Endothelial cell of umbilical vein (primary cell): ENCODE measurements around the gene CPNE2. TPM values are rescaled to one million over a fixed set of nuclear protein-coding genes. Genes with fewer than 3 reads are reported as not detected.
"Not testable (repeated sequence)": the region's sequence is repeated elsewhere in the genome, so short reads cannot be mapped to it uniquely, and the experiment has no call there.

Experiments
- BruUV-seq: library from RNA; stranded (reverse); fragments of 400-500 nt; replicated peaks from 2 replicates; lab custom pipeline; 2021; lab: Mats Ljungman, UMichigan
- CTCF ChIA-PET: fragments of 300-600, 350-600 bp; sonication (Branson Sonifier 250); formaldehyde crosslinking; loops from one replicate; lab custom pipeline; 2021; ENCODE audit warnings: antibody characterized with exemption, inconsistent platforms; lab: Charles Lee
- POLR2A ChIA-PET: fragments of 300-600, 350-600 bp; sonication (Branson Sonifier 250); formaldehyde crosslinking; loops from one replicate; lab custom pipeline; 2021; ENCODE audit warnings: antibody characterized with exemption, inconsistent platforms; lab: Charles Lee
- DNase-seq: peaks from one replicate; pipeline ENCODE4 v3.0.0-alpha.2; 2011; ENCODE audit warnings: low read depth, low spot score
- FAIRE-seq: peaks from 2 replicates; lab custom pipeline; 2011; peaks lifted over from hg19 to GRCh38; lab: Jason Lieb, UNC
- H2AFZ ChIP-seq: 2 replicates; pipeline ENCODE4 v1.6.0; 2012; ENCODE audit warnings: low read depth, low read length, control low read depth, inconsistent platforms
- H3K27ac ChIP-seq: 2 replicates; pipeline ENCODE4 v1.5.1; 2011; ENCODE audit warnings: low read depth, mild to moderate bottlenecking, control low read depth, low read length, moderate library complexity; ENCODE audit not compliant: insufficient read depth
- H3K27me3 ChIP-seq, 2 experiments: 2 replicates each; pipeline versions ENCODE4 v1.6.0 to v1.6.1; 2011; ENCODE audit warnings: low read length in 2 of 2, mixed read lengths in 1 of 2; ENCODE audit not compliant: control insufficient read depth in 2 of 2, insufficient read depth in 2 of 2
- H3K36me3 ChIP-seq, 2 experiments: 2 replicates in 1 of 2; 3 replicates in 1 of 2; pipeline ENCODE4 v1.5.1; 2011; ENCODE audit warnings: low read length in 2 of 2, mild to moderate bottlenecking in 1 of 2, moderate library complexity in 1 of 2; ENCODE audit not compliant: control insufficient read depth in 2 of 2, insufficient read depth in 2 of 2; ENCODE audit errors: extremely low read depth in 1 of 2
- H3K4me1 ChIP-seq: 3 replicates; pipeline ENCODE4 v1.5.1; 2011; ENCODE audit warnings: mild to moderate bottlenecking, low read length; ENCODE audit not compliant: control insufficient read depth, insufficient read depth; ENCODE audit errors: extremely low read depth
- H3K4me2 ChIP-seq: 2 replicates; pipeline ENCODE4 v1.6.1; 2011; ENCODE audit warnings: low read length, control low read depth, mixed read lengths; ENCODE audit not compliant: insufficient read depth
- H3K4me3 ChIP-seq, 3 experiments: fragments of 200-600 bp in 1 of 3; sonication (generic), shearing (Covaris generic) in 1 of 3; replicated peaks in 1 of 3; 2 replicates each; pipeline ENCODE4 v1.5.1; 2011 to 2016; ENCODE audit warnings: control low read depth in 3 of 3, low read length in 3 of 3, mild to moderate bottlenecking in 2 of 3, inconsistent platforms in 1 of 3, low read depth in 1 of 3, moderate library complexity in 1 of 3; ENCODE audit not compliant: insufficient read depth in 1 of 3
- H3K79me2 ChIP-seq: 2 replicates; pipeline ENCODE4 v1.6.0; 2012; ENCODE audit warnings: low read length, inconsistent platforms; ENCODE audit not compliant: control insufficient read depth, insufficient read depth
- H3K9ac ChIP-seq: replicated peaks from 2 replicates; pipeline ENCODE3; 2011; ENCODE audit warnings: low read length, control low read depth; ENCODE audit not compliant: insufficient read depth; ENCODE audit errors: extremely low read depth
- H3K9me1 ChIP-seq: replicated peaks from 3 replicates; pipeline ENCODE4 v1.6.0; 2011; ENCODE audit warnings: mild to moderate bottlenecking, low read length; ENCODE audit not compliant: control insufficient read depth, insufficient read depth; ENCODE audit errors: extremely low read depth
- H3K9me3 ChIP-seq: replicated peaks from 2 replicates; pipeline ENCODE4 v1.5.1; 2012; ENCODE audit warnings: low read length, inconsistent platforms; ENCODE audit not compliant: control insufficient read depth, insufficient read depth
- H4K20me1 ChIP-seq: replicated peaks from 2 replicates; pipeline ENCODE3; 2011; ENCODE audit warnings: mild to moderate bottlenecking, low read length; ENCODE audit not compliant: control insufficient read depth, insufficient read depth; ENCODE audit errors: extremely low read depth
- FOS ChIP-seq: IDR thresholded peaks from 2 replicates; pipeline ENCODE4 v1.6.1; 2011; ENCODE audit warnings: mild to moderate bottlenecking, low read length, moderate library complexity, borderline replicate concordance; ENCODE audit not compliant: insufficient read depth
- dilution Hi-C: fragments of 300-500 bp; cut with MboI; formaldehyde crosslinking; loops from one replicate; pipeline ENCODE4 v1.15.0; 2019; ENCODE audit warnings: low sequenced_read_pairs; ENCODE audit not compliant: extremely low pct_ligation_motif_present
- intact Hi-C: fragments of 100-400 bp; cut with micrococcal nuclease; formaldehyde crosslinking; loops from one replicate; pipeline ENCODE4 v1.10.0; 2022
- polyA plus RNA-seq, 4 experiments: library from polyadenylated mRNA; depleted of rRNA in 3 of 4; stranded (reverse) in 3 of 4; unstranded in 1 of 4; fragments of >200 nt; gene quantifications; 2 replicates each; pipeline versions ENCODE4 v1.2.1 to v1.2.3, GENCODE V29; 2011 to 2012; ENCODE audit warnings: missing spikeins in 1 of 4
- total RNA-seq: library from RNA; stranded (reverse); gene quantifications from 2 replicates; pipeline ENCODE4 v1.2.3, GENCODE V29; 2021
- TF ChIP-seq, protein P1 (sequence below), 2 donors: IDR thresholded peaks; 1 replicate in 1 of 2; 2 replicates in 1 of 2; pipeline ENCODE4 v1.5.1; 2011; ENCODE audit warnings: low read length in 2 of 2, mild to moderate bottlenecking in 2 of 2, moderate library complexity in 2 of 2, control low read depth in 1 of 2, inconsistent platforms in 1 of 2, low read depth in 1 of 2; ENCODE audit not compliant: insufficient read depth in 1 of 2; ENCODE audit errors: extremely low read depth in 1 of 2

CPNE2 gene
- total and polyA plus RNA-seq, 2 donors (not counting 3 experiments of a cell fraction or from before 2014, with no cell fraction given) = 91.9 to 187 TPM

DNA sequence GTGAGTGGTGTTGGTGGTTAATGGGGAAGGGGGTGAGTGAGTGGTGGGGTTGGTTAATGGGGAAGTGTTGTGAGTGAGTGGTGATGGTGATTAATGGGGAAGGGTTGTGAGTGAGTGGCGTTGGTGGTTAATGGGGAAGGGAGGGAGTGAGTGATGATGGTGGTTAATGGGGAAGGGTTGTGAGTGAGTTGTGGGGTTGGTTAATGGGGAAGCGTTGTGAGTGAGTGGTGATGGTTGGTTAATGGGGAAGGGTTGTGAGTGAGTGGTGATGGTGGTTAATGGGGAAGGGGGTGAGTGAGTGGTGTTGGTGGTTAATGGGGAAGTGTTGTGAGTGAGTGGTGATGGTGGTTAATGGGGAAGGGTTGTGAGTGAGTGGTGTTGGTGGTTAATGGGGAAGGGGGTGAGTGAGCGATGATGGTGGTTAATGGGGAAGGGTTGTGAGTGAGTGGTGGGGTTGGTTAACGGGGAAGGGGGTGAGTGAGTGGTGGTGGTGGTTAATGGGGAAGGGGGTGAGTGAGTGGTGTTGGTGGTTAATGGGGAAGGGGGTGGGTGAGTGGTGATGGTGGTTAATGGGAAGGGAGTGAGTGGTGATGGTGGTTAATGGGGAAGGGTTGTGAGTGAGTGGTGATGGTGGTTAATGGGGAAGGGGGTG lies 21.2 kb upstream of the CPNE2 start:
- H3K9ac ChIP-seq, H4K20me1 ChIP-seq, DNase-seq, H3K4me2 ChIP-seq, H2AFZ ChIP-seq, H3K27ac ChIP-seq, H3K4me1 ChIP-seq, dilution Hi-C loops, POLR2A ChIA-PET, H3K27me3 ChIP-seq, intact Hi-C loops, H3K4me3 ChIP-seq, H3K36me3 ChIP-seq, H3K9me3 ChIP-seq, BruUV-seq, FAIRE-seq, H3K9me1 ChIP-seq, H3K79me2 ChIP-seq: not testable (repeated sequence)
- CTCF ChIA-PET = interaction anchor here (0.6 kb wide), 1 partner anchor 22 kb away, joined by 3 read pairs; no protein-coding TSS in a partner anchor

DNA sequence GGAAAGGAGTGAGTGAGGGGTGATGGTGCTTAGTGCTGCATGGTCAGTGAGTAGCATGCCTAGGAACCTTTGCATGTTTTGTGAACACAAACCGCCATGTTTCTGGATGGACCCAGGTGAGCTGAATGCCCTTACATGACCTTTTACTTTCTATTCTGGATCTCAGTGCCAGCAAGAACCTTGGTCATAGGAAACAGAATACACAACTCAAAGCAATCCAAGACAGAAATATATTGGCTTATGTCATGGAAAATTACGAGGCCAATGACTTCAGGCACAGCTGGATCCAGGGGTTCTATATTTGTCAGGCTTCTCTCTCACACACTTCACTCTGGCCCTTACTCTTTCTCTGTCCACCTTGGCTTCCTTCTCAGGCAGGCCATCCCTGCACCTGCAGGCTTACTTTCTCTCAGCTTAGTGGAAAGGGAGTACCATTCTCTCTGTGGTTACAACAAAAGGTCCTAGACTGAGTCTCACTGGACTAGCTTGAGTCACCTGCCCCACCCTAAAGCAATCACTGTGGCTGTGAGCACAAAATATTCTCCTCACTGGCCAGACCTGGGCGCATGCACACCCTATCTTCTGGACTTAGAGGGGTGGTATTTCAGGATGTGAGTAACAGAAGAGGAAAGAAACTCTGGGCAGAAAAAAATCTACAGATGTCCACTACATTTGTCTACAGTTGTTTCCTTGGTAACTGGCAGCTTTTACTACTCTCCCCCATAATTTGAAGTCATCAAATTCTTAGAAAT lies 20.4 kb upstream of the CPNE2 start:
- H4K20me1 ChIP-seq = no peaks in the 10 kb centered on the region
- no peak overlapping the region for H3K4me3 ChIP-seq
- H3K9ac ChIP-seq = no peak overlapping the region
- peak; percentile 39 for DNase-seq
- no peaks in the 10 kb centered on the region for H3K9me1 ChIP-seq
- no peaks in the 10 kb centered on the region for H3K4me1 ChIP-seq
- no peaks in the 10 kb centered on the region for H3K27me3 ChIP-seq
- TF ChIP-seq, protein P1, sequence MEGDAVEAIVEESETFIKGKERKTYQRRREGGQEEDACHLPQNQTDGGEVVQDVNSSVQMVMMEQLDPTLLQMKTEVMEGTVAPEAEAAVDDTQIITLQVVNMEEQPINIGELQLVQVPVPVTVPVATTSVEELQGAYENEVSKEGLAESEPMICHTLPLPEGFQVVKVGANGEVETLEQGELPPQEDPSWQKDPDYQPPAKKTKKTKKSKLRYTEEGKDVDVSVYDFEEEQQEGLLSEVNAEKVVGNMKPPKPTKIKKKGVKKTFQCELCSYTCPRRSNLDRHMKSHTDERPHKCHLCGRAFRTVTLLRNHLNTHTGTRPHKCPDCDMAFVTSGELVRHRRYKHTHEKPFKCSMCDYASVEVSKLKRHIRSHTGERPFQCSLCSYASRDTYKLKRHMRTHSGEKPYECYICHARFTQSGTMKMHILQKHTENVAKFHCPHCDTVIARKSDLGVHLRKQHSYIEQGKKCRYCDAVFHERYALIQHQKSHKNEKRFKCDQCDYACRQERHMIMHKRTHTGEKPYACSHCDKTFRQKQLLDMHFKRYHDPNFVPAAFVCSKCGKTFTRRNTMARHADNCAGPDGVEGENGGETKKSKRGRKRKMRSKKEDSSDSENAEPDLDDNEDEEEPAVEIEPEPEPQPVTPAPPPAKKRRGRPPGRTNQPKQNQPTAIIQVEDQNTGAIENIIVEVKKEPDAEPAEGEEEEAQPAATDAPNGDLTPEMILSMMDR (IDR thresholded peaks at IDR 0.05; ENCODE audit: extremely low read depth in 1 of 2, insufficient read depth in 1 of 2, low read depth in 1 of 2, low read length in 2 of 2) = no peak
- peak; percentile 15 for TF ChIP-seq FOS
- ChIA-PET CTCF (interaction anchor here (0.6 to 1.4 kb wide), 3 partner anchors 21 to 106 kb away, joined by 3 to 6 read pairs (median 3); no protein-coding TSS in a partner anchor), POLR2A (no interaction called here)
- dilution Hi-C loops (no loop called here), intact Hi-C loops (no loop called here)
- H3K27ac ChIP-seq = no peak overlapping the region
- H3K4me2 ChIP-seq = no peak overlapping the region
- FAIRE-seq = peak; percentile 61
- H3K79me2 ChIP-seq = no peaks in the 10 kb centered on the region
- H3K9me3 ChIP-seq = no peaks in the 10 kb centered on the region
- H2AFZ ChIP-seq = no peak overlapping the region
- H3K36me3 ChIP-seq = no peaks in the 10 kb centered on the region
- no TSS peak for BruUV-seq
